ENCODE measurements around the gene PIEZO2.
"Not testable (repeated sequence)": the region's sequence is repeated elsewhere in the genome, so short reads cannot be mapped to it uniquely, and the experiment has no call there.

PIEZO2 gene

GRCh38 chr18:11149441-11150270, at the start of gene PIEZO2:
PIEZO2 (minus strand) TSS chr18:11149569; CDS start chr18:11148588, 981 bp downstream.
- no peak for DNase-seq (ENCODE audit: low read depth in 2 of 2)

GRCh38 chr18:11183637-11184036, 34.3 kb upstream of the PIEZO2 start:
- no peak for DNase-seq (ENCODE audit: low read depth in 2 of 2)

GRCh38 chr18:11181629-11182028, 32.3 kb upstream of the PIEZO2 start:
- not testable (repeated sequence) for DNase-seq (ENCODE audit: low read depth in 2 of 2)

- DNase-seq (ENCODE audit: low read depth in 2 of 2): no peak
Measured at GRCh38 chr18:11179959-11180519, 30.7 kb upstream of the PIEZO2 start.

- no peak for DNase-seq (ENCODE audit: low read depth in 2 of 2)
Measured at GRCh38 chr18:11178951-11179549, 29.7 kb upstream of the PIEZO2 start.

- DNase-seq (ENCODE audit: low read depth in 2 of 2): no peak
Measured at GRCh38 chr18:11177382-11177781, 28.0 kb upstream of the PIEZO2 start.

GRCh38 chr18:11176481-11176881, 27.1 kb upstream of the PIEZO2 start:
- no peak for DNase-seq (ENCODE audit: low read depth in 2 of 2)

GRCh38 chr18:11175266-11175979, 26.1 kb upstream of the PIEZO2 start:
- no peak for DNase-seq (ENCODE audit: low read depth in 2 of 2)

- DNase-seq (ENCODE audit: low read depth in 2 of 2): not testable (repeated sequence)
Measured at GRCh38 chr18:11174179-11174578, 24.8 kb upstream of the PIEZO2 start.

GRCh38 chr18:11167778-11168177, 18.4 kb upstream of the PIEZO2 start:
- no peak for DNase-seq (ENCODE audit: low read depth in 2 of 2)

GRCh38 chr18:11165952-11166351, 16.6 kb upstream of the PIEZO2 start:
- no peak for DNase-seq (ENCODE audit: low read depth in 2 of 2)

GRCh38 chr18:11165138-11165537, 15.8 kb upstream of the PIEZO2 start:
- no peak for DNase-seq (ENCODE audit: low read depth in 2 of 2)

GRCh38 chr18:11163665-11164064, 14.3 kb upstream of the PIEZO2 start:
- no peak for DNase-seq (ENCODE audit: low read depth in 2 of 2)

GRCh38 chr18:11162889-11163288, 13.5 kb upstream of the PIEZO2 start:
- no peak for DNase-seq (ENCODE audit: low read depth in 2 of 2)

GRCh38 chr18:11162462-11162861, 13.1 kb upstream of the PIEZO2 start:
- DNase-seq (ENCODE audit: low read depth in 2 of 2): no peak

GRCh38 chr18:11160313-11160712, 10.9 kb upstream of the PIEZO2 start:
- DNase-seq (ENCODE audit: low read depth in 2 of 2): no peak

- no peak for DNase-seq (ENCODE audit: low read depth in 2 of 2)
Measured at GRCh38 chr18:11159844-11160243, 10.5 kb upstream of the PIEZO2 start.

- no peak for DNase-seq (ENCODE audit: low read depth in 2 of 2)
Measured at GRCh38 chr18:11156978-11157377, 7.6 kb upstream of the PIEZO2 start.

GRCh38 chr18:11155034-11155759, 5.8 kb upstream of the PIEZO2 start:
- DNase-seq (ENCODE audit: low read depth in 2 of 2): no peak

GRCh38 chr18:11154368-11154989, 5.1 kb upstream of the PIEZO2 start:
- no peak for DNase-seq (ENCODE audit: low read depth in 2 of 2)

GRCh38 chr18:11153097-11153496, 3.7 kb upstream of the PIEZO2 start:
- no peak for DNase-seq (ENCODE audit: low read depth in 2 of 2)

All from stimulated activated CD8-positive, alpha-beta memory T cell treated with anti-CD3 and anti-CD28 coated beads, Interleukin-2, amount 100 ng/mL, for 1 hour (primary cell).